PC-3 (cell line): Measurements from ENCODE around the gene SAP30BP.

Experiments
- EZH2 ChIP-seq: fragments of 300-600 bp; sonication (generic); IDR thresholded peaks from one replicate; pipeline ENCODE4 v1.6.1; 2017; ENCODE audit warnings: antibody characterized with exemption, mild to moderate bottlenecking, low read length; ENCODE audit not compliant: unreplicated experiment
- EZH2phosphoT487 ChIP-seq: fragments of 300-600 bp; sonication (generic); IDR thresholded peaks from 2 replicates; pipeline ENCODE4 v1.6.1; 2018; ENCODE audit warnings: mild to moderate bottlenecking, antibody characterized with exemption, low read length, borderline replicate concordance
- TF ChIP-seq, protein P1 (sequence below): fragments of 300-600 bp; sonication (generic); conservative IDR thresholded peaks from 2 replicates; pipeline ENCODE4 v1.5.1; 2017; ENCODE audit warnings: antibody characterized with exemption, low read depth, mild to moderate bottlenecking, low read length

DNA sequence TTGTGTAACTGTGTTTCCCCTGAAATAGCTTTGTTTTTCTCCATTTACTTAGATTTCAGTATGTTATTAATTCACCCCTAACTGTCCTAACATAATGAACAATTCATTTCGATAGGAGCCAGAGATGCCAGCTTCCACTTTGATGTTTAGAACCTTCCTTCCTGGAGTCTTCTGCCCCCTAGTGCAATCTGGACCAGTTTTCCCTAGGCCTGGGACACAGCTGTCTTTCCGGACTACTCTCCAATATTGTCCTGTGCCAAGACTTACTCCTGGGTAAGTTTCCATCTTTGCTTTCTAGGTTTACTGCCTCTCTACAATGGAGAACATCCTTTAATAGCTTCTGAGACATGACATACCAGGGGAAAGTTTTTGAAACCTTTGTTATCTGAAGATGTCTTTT lies 13.0 kb upstream of the SAP30BP start:
- TF ChIP-seq, protein P1, sequence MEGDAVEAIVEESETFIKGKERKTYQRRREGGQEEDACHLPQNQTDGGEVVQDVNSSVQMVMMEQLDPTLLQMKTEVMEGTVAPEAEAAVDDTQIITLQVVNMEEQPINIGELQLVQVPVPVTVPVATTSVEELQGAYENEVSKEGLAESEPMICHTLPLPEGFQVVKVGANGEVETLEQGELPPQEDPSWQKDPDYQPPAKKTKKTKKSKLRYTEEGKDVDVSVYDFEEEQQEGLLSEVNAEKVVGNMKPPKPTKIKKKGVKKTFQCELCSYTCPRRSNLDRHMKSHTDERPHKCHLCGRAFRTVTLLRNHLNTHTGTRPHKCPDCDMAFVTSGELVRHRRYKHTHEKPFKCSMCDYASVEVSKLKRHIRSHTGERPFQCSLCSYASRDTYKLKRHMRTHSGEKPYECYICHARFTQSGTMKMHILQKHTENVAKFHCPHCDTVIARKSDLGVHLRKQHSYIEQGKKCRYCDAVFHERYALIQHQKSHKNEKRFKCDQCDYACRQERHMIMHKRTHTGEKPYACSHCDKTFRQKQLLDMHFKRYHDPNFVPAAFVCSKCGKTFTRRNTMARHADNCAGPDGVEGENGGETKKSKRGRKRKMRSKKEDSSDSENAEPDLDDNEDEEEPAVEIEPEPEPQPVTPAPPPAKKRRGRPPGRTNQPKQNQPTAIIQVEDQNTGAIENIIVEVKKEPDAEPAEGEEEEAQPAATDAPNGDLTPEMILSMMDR = peak; percentile 82
- TF ChIP-seq EZH2 = no peak
- TF ChIP-seq EZH2phosphoT487 = no peak
